Trophoblast cell (in vitro differentiated cells and primary cell): ENCODE results near the gene SHCBP1L.

Source experiments
- DNase-seq, 2 donors: peaks; one replicate each; pipeline ENCODE4 v3.0.0-alpha.2; 2016
- H2AFZ ChIP-seq: 2 replicates; pipeline ENCODE4 v1.6.1; 2013; ENCODE audit warnings: low read length, moderate library complexity, mild to moderate bottlenecking; ENCODE audit not compliant: insufficient read depth, poor library complexity
- H2AK5ac ChIP-seq: 2 replicates; pipeline ENCODE4 v1.6.1; 2013; ENCODE audit warnings: mild to moderate bottlenecking, low read length
- H2BK120ac ChIP-seq: 2 replicates; pipeline ENCODE4 v1.6.1; 2013; ENCODE audit warnings: low read length, mild to moderate bottlenecking, moderate library complexity; ENCODE audit not compliant: insufficient read depth, poor library complexity
- H2BK12ac ChIP-seq: 2 replicates; pipeline ENCODE4 v1.6.1; 2013; ENCODE audit warnings: mild to moderate bottlenecking, low read length, moderate library complexity
- H2BK5ac ChIP-seq: 2 replicates; pipeline ENCODE4 v1.6.1; 2013; ENCODE audit warnings: low read length, low read depth, moderate library complexity, mild to moderate bottlenecking; ENCODE audit not compliant: poor library complexity
- H3K14ac ChIP-seq: 2 replicates; pipeline ENCODE4 v1.6.1; 2013; ENCODE audit warnings: mild to moderate bottlenecking, low read length
- H3K18ac ChIP-seq: 2 replicates; pipeline ENCODE4 v1.6.1; 2013; ENCODE audit warnings: mild to moderate bottlenecking, low read length
- H3K23ac ChIP-seq: 2 replicates; pipeline ENCODE4 v1.6.1; 2013; ENCODE audit warnings: low read length
- H3K27ac ChIP-seq: 2 replicates; pipeline ENCODE4 v1.5.1; 2013; ENCODE audit warnings: low read depth, mild to moderate bottlenecking, inconsistent platforms, low read length, moderate library complexity
- H3K27me3 ChIP-seq: 2 replicates; pipeline ENCODE4 v1.6.1; 2013; ENCODE audit warnings: inconsistent platforms, mild to moderate bottlenecking, low read length, moderate library complexity; ENCODE audit not compliant: insufficient read depth
- H3K36me3 ChIP-seq, 2 experiments: 1 replicate in 1 of 2; 2 replicates in 1 of 2; pipeline ENCODE4 v1.6.1; 2013; ENCODE audit warnings: low read length in 2 of 2, mild to moderate bottlenecking in 2 of 2, moderate library complexity in 1 of 2; ENCODE audit not compliant: insufficient read depth in 2 of 2, control insufficient read depth in 1 of 2
- H3K4ac ChIP-seq: 2 replicates; pipeline ENCODE4 v1.6.1; 2013; ENCODE audit warnings: low read depth, mild to moderate bottlenecking, low read length, moderate library complexity
- H3K4me1 ChIP-seq, 2 experiments: 1 replicate in 1 of 2; 2 replicates in 1 of 2; pipeline ENCODE4 v1.6.1; 2013; ENCODE audit warnings: low read length in 2 of 2, mild to moderate bottlenecking in 2 of 2, moderate library complexity in 1 of 2; ENCODE audit not compliant: insufficient read depth in 2 of 2, control insufficient read depth in 1 of 2
- H3K4me2 ChIP-seq: 2 replicates; pipeline ENCODE4 v1.6.1; 2013; ENCODE audit warnings: inconsistent platforms, mild to moderate bottlenecking, low read length, moderate library complexity
- H3K4me3 ChIP-seq: 2 replicates; pipeline ENCODE4 v1.5.1; 2013; ENCODE audit warnings: mild to moderate bottlenecking, low read depth, low read length, inconsistent platforms
- H3K79me1 ChIP-seq: one replicate; pipeline ENCODE4 v1.6.1; 2013; ENCODE audit warnings: low read length
- H3K79me2 ChIP-seq: 2 replicates; pipeline ENCODE4 v1.6.1; 2013; ENCODE audit warnings: low read length, mild to moderate bottlenecking; ENCODE audit not compliant: control insufficient read depth, insufficient read depth, poor library complexity
- H3K9ac ChIP-seq: 2 replicates; pipeline ENCODE4 v1.6.1; 2013; ENCODE audit warnings: mild to moderate bottlenecking, low read length
- H3K9me3 ChIP-seq: 2 replicates; pipeline ENCODE4 v1.6.1; 2013; ENCODE audit warnings: low read depth, mild to moderate bottlenecking, control low read depth, inconsistent platforms, low read length; ENCODE audit not compliant: insufficient read depth
- H4K12ac ChIP-seq: 2 replicates; pipeline ENCODE4 v1.6.1; 2013; ENCODE audit warnings: low read depth, mild to moderate bottlenecking, low read length, moderate library complexity
- H4K8ac ChIP-seq: 2 replicates; pipeline ENCODE4 v1.6.1; 2013; ENCODE audit warnings: low read depth, mild to moderate bottlenecking, low read length, moderate library complexity
- H4K91ac ChIP-seq: one replicate; pipeline ENCODE4 v1.6.1; 2013; ENCODE audit warnings: low read depth, mild to moderate bottlenecking, low read length, moderate library complexity
- WGBS: extraction: QIAGEN DNeasy Blood & Tissue Kit; methylation state at CpG from one replicate; pipeline ENCODE4 v1.1.7; 2013; ENCODE audit warnings: missing lambda C conversion rate; ENCODE audit not compliant: insufficient read length, insufficient coverage; ENCODE audit errors: extremely low coverage; 5-methylcytosine and 5-hydroxymethylcytosine counted together

Gene SHCBP1L

DNA sequence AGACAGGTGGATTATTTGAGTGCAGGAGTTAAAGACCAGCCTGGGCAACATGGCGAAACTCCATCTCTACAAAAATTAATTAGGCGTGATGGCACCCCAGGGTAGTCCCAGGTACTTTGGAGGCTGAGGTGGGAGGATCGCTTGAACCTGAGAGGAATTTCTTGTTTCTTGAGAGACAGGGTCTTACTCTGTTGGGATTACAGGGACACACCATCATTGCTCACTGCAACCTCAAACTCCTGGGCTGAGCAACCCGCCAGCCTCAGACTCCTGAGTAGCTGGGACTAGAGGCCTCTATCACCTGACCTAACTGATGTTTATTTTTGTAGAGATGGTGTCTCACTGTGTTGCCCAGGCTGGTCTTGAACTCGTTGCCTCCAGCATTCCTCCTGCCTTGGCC lies 89.0 kb downstream of the SHCBP1L start:
- peaks cover under 1% of the 10 kb centered on the region for H3K9me3 ChIP-seq
- H4K8ac ChIP-seq = no peak overlapping the region
- no peak overlapping the region for H2AFZ ChIP-seq
- H4K12ac ChIP-seq = no peak overlapping the region
- H3K23ac ChIP-seq = no peak overlapping the region
- peaks cover 16 to 33% of the 10 kb centered on the region in 2 experiments for H3K36me3 ChIP-seq
- no peak for DNase-seq
- H3K4me2 ChIP-seq = no peak overlapping the region
- no peaks in the 10 kb centered on the region for H3K4me1 ChIP-seq
- no peaks in the 10 kb centered on the region for H3K27me3 ChIP-seq
- H3K14ac ChIP-seq = no peak overlapping the region
- no peak overlapping the region for H3K27ac ChIP-seq
- H3K4ac ChIP-seq = no peak overlapping the region
- H2BK120ac ChIP-seq = no peak overlapping the region
- H2BK5ac ChIP-seq = no peak overlapping the region
- no peaks in the 10 kb centered on the region for H3K79me2 ChIP-seq
- no peak overlapping the region for H3K9ac ChIP-seq
- H3K79me1 ChIP-seq = no peaks in the 10 kb centered on the region
- no peak overlapping the region for H3K4me3 ChIP-seq
- H2AK5ac ChIP-seq = no peak overlapping the region
- no peak overlapping the region for H3K18ac ChIP-seq
- no peak overlapping the region for H2BK12ac ChIP-seq
- H4K91ac ChIP-seq = no peak overlapping the region
- WGBS = no CpG with 5 or more reads among the region's 5 CpGs

DNA sequence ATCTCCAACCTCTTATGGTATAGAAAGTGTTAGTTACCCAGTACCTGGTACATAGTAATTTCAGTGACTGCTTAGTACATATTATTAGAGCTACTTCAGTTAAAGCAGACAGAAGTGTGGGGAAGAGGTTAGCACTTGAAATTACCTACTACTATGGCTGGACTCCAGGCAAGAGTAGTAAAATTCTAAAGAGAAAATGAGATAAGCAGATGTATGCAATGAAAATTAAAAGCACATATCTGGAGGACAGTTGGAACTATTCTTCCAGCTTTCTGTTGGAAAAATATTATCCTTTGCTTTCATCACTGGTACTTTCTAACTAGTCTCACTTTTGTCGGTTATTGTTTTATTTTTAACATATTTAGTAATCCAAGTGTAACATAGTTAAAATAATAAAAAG lies 90.1 kb downstream of the SHCBP1L start:
- no CpG with 5 or more reads among the region's 1 CpG for WGBS
- Histone ChIP-seq H3K79me1 (no peaks in the 10 kb centered on the region), H3K4me2 (no peak overlapping the region)

DNA sequence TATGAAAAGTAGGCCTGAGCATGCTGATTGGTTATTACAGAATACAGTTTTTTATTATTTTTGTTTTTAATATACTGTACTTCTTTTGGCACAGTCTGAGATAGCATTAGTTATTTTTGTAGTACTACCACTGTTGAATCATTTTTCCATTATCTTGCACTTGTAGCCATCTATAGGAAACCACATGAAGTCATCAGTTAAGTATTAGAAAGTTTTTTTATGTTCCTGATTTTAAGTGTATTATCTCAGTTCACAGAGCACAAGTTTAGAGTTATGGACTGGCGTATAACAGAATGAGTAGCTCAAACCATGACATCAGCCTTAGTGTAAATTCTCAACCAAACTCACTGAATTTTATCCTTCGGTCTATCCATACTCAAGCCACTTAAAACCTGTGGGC lies 91.0 kb downstream of the SHCBP1L start:
- H3K36me3 ChIP-seq = peaks cover 12 to 33% of the 10 kb centered on the region in 2 experiments
- H3K23ac ChIP-seq = no peak overlapping the region
- no peak overlapping the region for H2BK120ac ChIP-seq
- DNase-seq = no peak
- H3K4me3 ChIP-seq = no peak overlapping the region
- H3K9ac ChIP-seq = no peak overlapping the region
- no peaks in the 10 kb centered on the region for H3K79me2 ChIP-seq
- H2AK5ac ChIP-seq = no peak overlapping the region
- H3K27ac ChIP-seq = no peak overlapping the region
- no peak overlapping the region for H3K18ac ChIP-seq
- H3K4ac ChIP-seq = no peak overlapping the region
- no peaks in the 10 kb centered on the region for H3K9me3 ChIP-seq
- H4K8ac ChIP-seq = no peak overlapping the region
- no peaks in the 10 kb centered on the region for H3K4me1 ChIP-seq
- no peak overlapping the region for H3K14ac ChIP-seq
- no peaks in the 10 kb centered on the region for H3K27me3 ChIP-seq
- H2BK12ac ChIP-seq = no peak overlapping the region
- H2BK5ac ChIP-seq = no peak overlapping the region
- no peak overlapping the region for H4K12ac ChIP-seq
- no peaks in the 10 kb centered on the region for H3K79me1 ChIP-seq
- WGBS = no CpG with 5 or more reads among the region's 2 CpGs
- H4K91ac ChIP-seq = no peak overlapping the region
- no peak overlapping the region for H3K4me2 ChIP-seq
- H2AFZ ChIP-seq = no peak overlapping the region

More for the DNA sequence above, 90.1 kb downstream of the SHCBP1L start:
- H3K9me3 ChIP-seq = no peaks in the 10 kb centered on the region
- H2BK5ac ChIP-seq = no peak overlapping the region
- no peak overlapping the region for H2BK120ac ChIP-seq
- no peak overlapping the region for H3K4ac ChIP-seq
- no peak overlapping the region for H4K8ac ChIP-seq
- H3K36me3 ChIP-seq = peaks cover 16 to 37% of the 10 kb centered on the region in 2 experiments
- H3K27me3 ChIP-seq = no peaks in the 10 kb centered on the region
- H3K4me3 ChIP-seq = no peak overlapping the region
- H3K18ac ChIP-seq = no peak overlapping the region
- no peak overlapping the region for H3K14ac ChIP-seq
- no peak overlapping the region for H4K91ac ChIP-seq
- H3K4me1 ChIP-seq = no peaks in the 10 kb centered on the region
- H3K23ac ChIP-seq = no peak overlapping the region
- no peak overlapping the region for H3K27ac ChIP-seq
- no peak overlapping the region for H2AK5ac ChIP-seq
- H4K12ac ChIP-seq = no peak overlapping the region
- H3K79me2 ChIP-seq = no peaks in the 10 kb centered on the region
- H2BK12ac ChIP-seq = no peak overlapping the region
- H2AFZ ChIP-seq = no peak overlapping the region
- DNase-seq = no peak
- H3K9ac ChIP-seq = no peak overlapping the region

DNA sequence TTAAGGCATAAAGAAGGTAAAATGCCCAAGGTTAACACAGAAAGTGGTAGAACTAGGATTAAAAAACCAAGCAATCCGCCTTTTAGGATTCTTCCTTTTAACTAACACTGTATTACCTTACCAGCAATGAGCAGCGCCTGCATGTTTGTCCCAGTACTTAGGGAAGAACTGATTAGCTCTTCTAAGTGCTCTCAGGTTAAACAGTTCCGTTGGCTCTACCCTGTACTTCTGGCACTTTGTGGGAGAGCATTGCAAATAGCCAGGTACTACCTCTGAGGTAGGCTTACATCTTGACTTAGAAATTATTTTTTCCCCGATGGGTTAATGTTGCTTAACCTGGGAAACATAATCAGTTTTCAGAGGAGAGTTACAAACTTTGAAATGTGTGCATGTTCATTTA lies 92.3 kb downstream of the SHCBP1L start:
- H3K79me1 ChIP-seq = no peaks in the 10 kb centered on the region
- no peak overlapping the region for H4K8ac ChIP-seq
- no peaks in the 10 kb centered on the region for H3K9me3 ChIP-seq

More for the DNA sequence above, 92.3 kb downstream of the SHCBP1L start:
- no peak overlapping the region for H2AFZ ChIP-seq
- no peak overlapping the region for H4K91ac ChIP-seq
- H3K36me3 ChIP-seq = peaks cover 15 to 38% of the 10 kb centered on the region in 2 experiments
- no peak overlapping the region for H3K4ac ChIP-seq
- no peak overlapping the region for H3K23ac ChIP-seq
- no peak overlapping the region for H3K4me2 ChIP-seq
- no peak overlapping the region for H4K12ac ChIP-seq
- H2BK120ac ChIP-seq = no peak overlapping the region
- no peaks in the 10 kb centered on the region for H3K4me1 ChIP-seq
- H2AK5ac ChIP-seq = no peak overlapping the region
- no peak for DNase-seq
- no peak overlapping the region for H3K9ac ChIP-seq
- H3K27ac ChIP-seq = no peak overlapping the region
- no peaks in the 10 kb centered on the region for H3K27me3 ChIP-seq
- H2BK5ac ChIP-seq = no peak overlapping the region
- H3K4me3 ChIP-seq = no peak overlapping the region
- WGBS = no CpG with 5 or more reads among the region's 4 CpGs
- H3K14ac ChIP-seq = no peak overlapping the region
- H2BK12ac ChIP-seq = no peak overlapping the region
- H3K79me2 ChIP-seq = no peaks in the 10 kb centered on the region
- no peak overlapping the region for H3K18ac ChIP-seq
